GM21423 (cell line): ENCODE results near the gene TMEM143.
"Not testable (repeated sequence)": the region's sequence is repeated elsewhere in the genome, so short reads cannot be mapped to it uniquely, and the experiment has no call there.

Experiments used
- ATAC-seq: cut with Tn5 transposase; IDR thresholded peaks from one replicate; pipeline ENCODE4 v1.9.1; 2021; ENCODE audit warnings: mild to moderate bottlenecking, moderate library complexity; ENCODE audit not compliant: unreplicated experiment

TMEM143 gene

DNA sequence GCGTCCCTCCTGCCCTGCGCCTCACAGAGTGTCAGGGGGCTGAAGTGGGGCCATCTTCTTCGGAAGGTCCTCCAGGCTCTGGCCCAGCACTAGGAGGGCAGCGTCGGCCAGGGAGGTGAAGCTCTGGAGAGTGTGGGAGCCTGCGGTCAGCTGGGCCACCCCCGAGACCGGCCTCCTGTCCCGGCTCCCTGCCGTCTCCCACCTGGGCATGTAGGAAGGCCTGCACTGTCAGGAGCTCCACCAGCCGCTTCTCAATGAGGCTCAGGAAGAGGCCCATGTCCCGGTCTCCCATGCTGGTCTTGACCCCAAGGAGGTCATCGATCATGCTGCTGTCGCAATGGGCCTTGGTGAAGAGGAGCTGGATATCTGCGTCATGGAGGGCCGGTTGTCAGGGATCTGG, 65.8 kb downstream of the TMEM143 start:
- ATAC-seq, result no peak

DNA sequence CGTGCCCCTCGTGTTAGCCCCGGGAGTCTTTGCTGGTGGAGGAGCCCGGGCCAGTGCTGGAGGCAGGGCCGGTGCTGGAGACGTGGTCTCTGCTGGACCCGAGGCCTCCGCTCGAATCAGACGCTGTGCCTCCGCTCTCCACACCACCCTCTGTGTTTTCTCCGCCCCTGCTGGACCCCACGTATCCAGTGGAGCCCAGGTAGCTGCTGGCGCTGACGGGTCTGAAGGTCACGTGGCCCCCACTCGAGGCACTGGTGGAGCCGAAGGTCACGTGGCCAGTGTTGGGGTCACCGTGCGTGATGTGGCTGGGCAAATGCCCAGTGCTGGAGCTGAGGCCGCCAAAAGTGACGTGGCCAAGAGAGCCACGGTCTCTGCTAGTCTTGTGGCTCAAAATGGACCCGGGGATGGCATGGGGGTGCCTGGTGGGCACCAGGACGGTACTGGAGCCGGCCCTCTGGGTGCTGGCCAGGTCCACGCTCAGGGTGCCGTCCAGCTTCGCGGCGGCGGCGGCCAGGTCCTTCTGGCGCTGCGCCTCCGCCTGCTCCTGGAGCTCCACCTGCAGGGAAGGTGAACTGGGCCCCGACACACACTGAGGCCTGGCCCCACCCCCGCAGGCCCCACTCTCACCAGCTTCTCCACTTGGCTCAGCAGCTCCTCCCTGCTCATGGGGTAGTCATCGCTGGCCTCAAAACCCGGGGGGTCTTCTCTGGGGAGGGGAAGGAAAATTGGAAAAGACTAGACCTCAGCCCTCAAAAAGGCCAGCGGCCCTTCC, 66.6 kb downstream of the TMEM143 start:
- no peak for ATAC-seq

- no peak for ATAC-seq
Observed at GRCh38 chr19:48295458-48295857, 68.3 kb downstream of the TMEM143 start.

DNA sequence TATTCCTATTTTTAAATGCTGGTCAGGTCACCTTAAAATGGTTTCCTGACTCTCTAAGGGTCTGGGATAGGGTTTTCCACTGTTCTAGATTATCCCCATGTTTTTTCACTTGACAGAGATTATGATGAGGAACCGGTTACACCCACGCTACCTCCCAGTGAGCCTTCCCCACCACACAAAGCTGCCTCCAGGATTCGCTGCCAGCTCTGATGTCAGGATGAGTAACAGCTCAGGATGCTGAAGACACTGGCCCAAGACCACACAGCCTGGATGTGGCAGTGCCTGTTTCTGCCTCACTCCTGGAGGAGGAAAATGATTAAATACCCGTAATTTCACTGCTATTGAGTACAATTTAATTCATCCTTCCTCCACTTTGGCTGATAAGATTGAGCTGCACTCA, 70.9 kb downstream of the TMEM143 start:
- no peak for ATAC-seq

DNA sequence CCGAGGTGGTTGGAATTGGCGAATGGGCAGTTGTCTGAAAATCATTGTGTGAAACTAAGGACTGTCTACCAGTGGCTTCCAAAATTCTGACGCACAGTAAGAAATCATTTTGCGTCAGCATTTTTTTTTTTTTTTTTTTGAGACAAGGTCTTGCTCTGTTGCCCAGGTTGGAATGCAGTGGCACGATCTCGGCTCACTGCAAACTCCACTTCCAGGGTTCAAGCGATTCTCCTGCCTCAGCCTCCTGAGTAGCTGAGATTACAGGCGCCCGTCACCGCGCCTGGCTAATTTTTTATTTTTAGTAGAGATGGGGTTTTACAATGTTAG, 72.3 kb downstream of the TMEM143 start:
- not testable (repeated sequence) for ATAC-seq

DNA sequence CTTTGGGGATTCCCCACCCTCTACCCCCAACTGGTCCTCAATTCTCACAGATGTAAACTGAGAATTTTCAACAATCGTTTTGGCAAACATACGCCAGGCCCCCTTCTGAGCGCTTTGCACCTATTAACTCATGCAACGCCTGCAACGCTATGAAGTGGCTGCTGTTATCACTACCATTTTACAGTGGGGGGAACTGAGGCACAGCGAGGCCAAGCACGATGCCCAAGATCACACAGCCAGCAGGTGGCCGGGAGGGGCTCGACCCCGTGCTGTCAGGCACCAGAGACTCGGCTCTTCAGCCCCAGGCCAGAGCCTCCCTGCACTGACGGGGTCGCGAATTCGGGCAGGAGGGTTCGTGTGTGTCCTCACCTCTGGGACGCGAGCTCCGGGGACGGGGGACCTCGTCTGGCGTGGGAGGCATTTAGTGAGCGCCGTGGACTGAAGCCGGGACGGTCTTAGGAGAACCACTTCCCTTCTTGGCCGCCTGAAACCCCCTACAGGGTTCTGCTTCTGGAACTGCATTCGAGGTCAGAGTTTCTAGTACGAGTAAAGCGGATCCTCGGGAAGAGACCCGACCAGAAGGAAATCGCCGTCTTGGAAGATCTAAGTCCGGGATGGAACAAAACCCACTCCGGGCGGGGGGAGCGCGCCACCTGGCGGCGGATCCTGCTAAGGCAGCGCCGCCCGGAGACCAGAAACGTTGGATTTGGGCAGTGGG, 72.8 kb downstream of the TMEM143 start:
- no peak for ATAC-seq

GRCh38 chr19:48290401-48290770, 73.4 kb downstream of the TMEM143 start:
- ATAC-seq, result no peak

- no peak for ATAC-seq
Observed at GRCh38 chr19:48287748-48288147, 76.0 kb downstream of the TMEM143 start.

DNA sequence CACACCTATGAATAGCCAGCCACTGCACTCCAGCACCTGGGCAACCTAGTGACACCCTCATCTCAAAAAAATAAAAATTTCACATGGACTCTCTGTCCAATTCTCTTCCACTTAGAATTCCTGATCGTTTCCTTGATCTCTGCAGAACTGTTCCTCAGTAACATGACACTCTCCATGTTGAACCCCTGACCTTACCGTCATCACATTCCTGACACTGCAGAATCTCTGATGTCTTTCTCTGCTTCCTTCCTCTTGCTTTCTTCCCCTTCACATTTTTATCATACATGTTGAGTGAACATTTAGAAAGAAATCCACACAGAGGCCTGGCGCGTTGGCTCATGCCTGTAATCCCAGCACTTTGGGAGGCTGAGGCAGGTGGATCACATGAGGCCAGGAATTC, 78.8 kb downstream of the TMEM143 start:
- no peak for ATAC-seq

GRCh38 chr19:48283908-48284307, 79.8 kb downstream of the TMEM143 start:
- ATAC-seq, result no peak
